RPMI8226 (cell line): ENCODE data around the gene SF3B2.
A peak's percentile ranks its signal among the peaks of the same experiment; 100 is the strongest.
"Not testable (repeated sequence)": the region's sequence is repeated elsewhere in the genome, so short reads cannot be mapped to it uniquely, and the experiment has no call there.

Experiments
- DNase-seq: peaks from one replicate; pipeline ENCODE4 v3.0.0-alpha.2; 2015

The SF3B2 gene

GRCh38 chr11:66076561-66076960, 24.4 kb downstream of the SF3B2 start:
- DNase-seq: no peak

DNA sequence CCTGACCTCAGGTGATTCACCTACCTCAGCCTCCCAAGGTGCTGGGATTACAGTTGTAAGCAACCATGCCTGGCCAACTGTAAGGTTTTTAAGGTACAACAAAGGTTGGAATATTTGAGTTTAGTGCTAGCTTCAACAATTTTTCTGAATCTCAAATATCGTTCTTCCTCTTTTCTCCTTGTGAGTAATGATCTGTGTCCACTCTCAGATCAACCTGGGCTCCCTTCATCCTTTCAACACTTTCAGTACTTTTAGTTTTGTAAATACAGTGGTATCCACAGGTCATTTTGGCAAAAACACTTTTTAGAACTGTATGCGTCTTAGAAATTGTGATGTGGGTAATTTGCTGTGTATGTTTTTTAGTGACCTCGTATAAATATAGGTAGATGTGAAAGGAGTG, 25.8 kb downstream of the SF3B2 start:
- DNase-seq: peak; percentile 30

- DNase-seq: peak; percentile 72
Measured at GRCh38 chr11:66078949-66079348, 26.8 kb downstream of the SF3B2 start.

GRCh38 chr11:66080055-66080817, 28.1 kb downstream of the SF3B2 start:
- peak; percentile 72 for DNase-seq

DNA sequence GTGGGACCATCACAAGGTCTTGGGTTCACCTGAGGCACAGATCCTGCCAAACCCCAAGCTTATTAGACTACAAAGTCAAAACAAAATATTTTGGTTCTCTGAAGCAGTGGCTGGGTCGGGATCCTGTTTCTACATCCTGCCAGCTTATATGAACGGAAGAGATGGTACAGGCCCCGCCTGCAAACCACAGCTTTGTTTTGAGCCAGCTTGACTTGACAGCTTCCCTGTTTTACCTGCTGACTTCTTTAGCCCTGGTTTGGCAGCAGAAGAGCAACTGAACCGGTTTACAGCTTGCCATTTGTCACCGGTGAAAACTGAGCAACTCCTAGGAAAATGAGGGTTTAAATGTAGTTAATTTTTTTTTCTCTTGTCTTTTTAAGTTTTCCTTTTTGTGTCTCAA, 29.3 kb downstream of the SF3B2 start:
- peak; percentile 92 for DNase-seq

DNA sequence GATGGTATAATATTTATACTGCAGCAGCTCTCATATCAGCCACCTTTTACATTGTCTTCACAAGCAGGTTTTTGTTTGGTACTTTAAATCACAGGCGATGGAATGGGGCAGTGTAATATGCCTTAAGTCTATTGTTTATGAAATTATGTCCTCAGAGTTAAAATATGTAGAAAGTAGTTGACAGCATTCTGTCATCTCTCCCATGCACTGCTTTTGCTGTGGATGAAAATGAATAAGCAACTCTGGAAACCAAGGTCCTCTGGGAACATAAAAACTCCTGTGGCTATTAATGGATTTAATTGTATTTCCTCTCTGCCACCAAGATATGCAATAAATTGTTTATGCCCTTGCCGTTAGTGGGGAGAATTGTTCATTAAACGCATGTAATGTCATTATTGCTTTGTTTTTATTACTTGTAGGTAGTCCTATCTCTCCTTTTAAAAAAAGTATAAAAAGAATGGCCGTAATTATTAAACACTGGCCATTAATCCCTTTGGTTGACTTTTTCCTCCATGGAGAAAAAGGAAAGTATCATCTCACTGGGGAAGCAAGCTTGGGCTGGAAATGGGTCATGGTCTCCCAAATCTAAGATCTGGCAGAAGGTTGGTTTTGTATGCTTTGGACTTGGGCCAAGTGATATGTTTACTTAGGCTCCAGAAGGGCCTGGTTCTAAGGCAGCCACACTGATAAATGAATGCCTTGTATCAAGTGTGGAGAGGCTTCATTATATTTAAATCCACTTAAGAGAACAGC, 31.0 kb downstream of the SF3B2 start:
- peak; percentile 60 for DNase-seq

GRCh38 chr11:66083767-66084166, 31.6 kb downstream of the SF3B2 start:
- DNase-seq: no peak

GRCh38 chr11:66084821-66085475, 32.8 kb downstream of the SF3B2 start:
- DNase-seq: no peak

DNA sequence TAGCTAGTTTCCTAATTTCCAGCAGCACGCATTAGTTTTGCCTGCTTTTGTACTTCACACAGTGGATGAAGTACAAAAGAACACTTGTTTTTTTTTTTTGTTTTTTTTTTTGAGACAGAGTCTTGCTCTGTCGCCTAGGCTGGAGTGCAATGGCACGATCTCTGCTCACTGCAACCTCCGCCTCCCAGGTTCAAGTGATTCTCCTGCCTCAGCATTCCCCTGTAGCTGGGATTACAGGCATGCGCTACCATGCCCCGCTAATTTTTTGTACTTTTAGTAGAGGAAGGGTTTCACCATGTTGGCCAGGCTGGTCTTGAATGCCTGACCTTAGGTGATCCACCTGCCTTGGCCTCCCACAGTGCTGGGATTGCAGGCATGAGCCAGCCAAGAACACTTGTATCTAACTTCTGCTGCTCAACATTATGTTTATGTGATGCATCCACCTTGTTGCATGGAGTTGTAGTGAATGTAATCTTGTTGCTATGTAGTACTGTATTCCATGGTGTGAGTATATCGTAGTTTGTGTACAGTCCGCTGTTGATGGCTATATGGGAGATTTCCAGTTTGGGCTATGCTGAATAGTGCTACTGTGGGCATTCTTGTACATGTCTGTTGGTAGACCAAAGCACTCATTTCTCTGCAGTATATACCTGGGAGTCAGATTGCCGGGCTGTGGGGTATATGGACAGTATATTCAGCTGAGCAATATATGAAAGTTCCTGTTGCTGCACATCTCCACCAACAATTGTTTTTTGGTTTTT, 35.2 kb downstream of the SF3B2 start:
- no peak for DNase-seq

GRCh38 chr11:66089067-66089466, 36.9 kb downstream of the SF3B2 start:
- no peak for DNase-seq

DNA sequence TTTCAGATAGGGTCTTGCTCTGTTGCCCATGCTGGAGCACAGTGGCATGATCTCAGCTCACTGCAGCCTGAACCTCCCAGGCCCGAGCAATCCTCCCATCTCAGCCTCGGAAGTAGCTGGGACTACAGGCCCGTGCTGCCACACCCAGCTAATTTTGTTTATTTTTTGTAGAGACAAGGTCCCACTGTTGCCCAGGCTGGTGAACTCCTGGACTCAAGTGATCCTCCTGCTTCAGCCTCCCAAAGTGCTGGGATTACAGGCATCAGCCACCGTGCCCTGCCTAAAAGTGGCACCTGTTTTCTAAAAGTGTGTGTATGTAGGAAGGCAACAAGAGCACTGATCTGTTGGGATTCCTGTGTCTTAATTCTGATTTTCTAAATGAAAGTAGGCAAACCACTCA, 38.1 kb downstream of the SF3B2 start:
- no peak for DNase-seq

DNA sequence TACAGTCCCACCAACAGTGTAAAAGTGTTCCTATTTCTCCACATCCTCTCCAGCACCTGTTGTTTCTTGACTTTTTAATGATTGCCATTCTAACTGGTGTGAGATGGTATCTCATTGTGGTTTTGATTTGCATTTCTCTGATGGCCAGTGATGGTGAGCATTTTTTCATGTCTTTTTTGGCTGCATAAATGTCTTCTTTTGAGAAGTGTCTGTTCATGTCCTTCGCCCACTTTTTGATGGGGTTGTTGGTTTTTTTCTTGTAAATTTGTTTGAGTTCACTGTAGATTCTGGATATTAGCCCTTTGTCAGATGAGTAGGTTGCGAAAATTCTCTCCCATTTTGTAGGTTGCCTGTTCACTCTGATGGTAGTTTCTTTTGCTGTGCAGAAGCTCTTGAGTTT, 40.0 kb downstream of the SF3B2 start:
- not testable (repeated sequence) for DNase-seq

GRCh38 chr11:66099746-66100145, 47.6 kb downstream of the SF3B2 start:
- DNase-seq: not testable (repeated sequence)

- peak; percentile 98 for DNase-seq
Measured at GRCh38 chr11:66100272-66101065, 48.3 kb downstream of the SF3B2 start.

DNA sequence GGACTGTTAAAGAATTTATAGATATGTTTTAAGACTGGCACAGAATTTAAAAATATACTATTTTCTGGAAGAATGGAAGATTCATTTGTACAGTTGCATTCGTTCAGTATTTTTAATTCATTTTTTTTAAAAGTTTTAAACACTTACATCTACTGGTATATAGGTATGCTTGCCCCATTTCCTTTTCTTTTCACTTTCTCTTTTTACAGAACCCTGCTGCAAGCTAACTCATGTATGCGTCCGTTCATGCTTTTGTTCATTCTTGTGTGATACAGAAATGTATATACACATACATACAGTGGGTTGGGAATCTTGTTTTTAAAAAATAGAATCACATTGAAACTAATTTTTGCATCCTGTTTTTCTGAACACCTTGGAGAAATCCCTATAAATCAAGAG, 48.9 kb downstream of the SF3B2 start:
- no peak for DNase-seq

GRCh38 chr11:66104057-66104638, 52.0 kb downstream of the SF3B2 start:
- DNase-seq: no peak

DNA sequence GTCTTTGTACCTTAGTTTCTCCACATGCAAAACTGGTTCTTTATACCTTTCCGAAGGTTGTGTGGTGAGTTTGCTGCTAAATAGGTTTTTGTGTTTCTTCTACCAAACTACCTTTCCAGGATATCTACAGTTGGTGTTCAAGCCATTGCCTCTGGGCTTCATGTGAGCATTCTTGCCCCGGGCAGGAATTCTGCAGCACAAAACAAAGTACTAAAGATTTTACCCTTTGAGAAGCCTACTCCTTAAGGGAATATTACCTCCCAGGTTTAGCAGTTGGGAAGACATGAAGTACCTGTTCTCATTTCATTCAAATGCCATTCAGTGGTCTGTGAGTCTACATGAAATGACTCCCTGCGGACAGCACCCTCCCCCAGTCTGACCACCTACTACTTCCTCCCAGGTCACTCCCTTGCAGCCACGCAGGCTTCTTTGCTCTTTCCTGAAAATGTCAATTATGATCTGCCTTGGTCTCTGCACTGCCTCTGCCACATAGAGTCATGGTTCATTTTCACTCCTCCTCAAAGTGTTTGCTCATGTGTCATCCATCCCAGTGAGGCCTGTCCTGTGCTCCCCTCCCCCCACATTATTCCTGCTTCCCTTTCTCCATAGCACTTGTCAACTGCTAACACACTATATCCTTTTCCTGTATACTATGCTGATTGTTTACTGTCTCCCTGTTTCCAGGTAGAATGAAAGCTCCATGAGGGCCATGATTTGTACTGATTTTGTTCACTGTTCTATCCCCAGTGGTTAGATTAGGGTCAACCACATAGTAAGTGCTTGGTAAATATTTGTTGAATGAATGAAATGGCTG, 54.8 kb downstream of the SF3B2 start:
- DNase-seq: no peak

- DNase-seq: no peak
Measured at GRCh38 chr11:66107600-66108510, 55.7 kb downstream of the SF3B2 start.

DNA sequence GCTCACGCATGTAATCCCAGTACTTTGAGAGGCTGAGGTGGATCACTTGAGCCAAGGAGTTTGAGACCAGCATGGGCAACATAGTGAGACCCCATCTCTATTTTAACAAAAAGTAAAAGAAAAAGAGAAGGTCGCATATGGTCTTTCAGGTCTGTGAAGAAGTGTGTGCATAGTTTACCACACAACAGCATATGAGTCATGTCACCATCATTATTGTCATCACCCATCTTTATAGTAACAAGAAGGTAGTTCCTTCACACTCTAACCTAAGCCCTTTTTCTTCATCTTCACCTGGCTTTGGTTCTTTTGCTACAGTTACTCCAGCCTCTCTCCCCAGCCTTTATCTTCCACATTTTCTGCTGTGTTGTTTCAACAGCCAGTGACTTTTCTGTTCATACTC, 57.1 kb downstream of the SF3B2 start:
- no peak for DNase-seq

DNA sequence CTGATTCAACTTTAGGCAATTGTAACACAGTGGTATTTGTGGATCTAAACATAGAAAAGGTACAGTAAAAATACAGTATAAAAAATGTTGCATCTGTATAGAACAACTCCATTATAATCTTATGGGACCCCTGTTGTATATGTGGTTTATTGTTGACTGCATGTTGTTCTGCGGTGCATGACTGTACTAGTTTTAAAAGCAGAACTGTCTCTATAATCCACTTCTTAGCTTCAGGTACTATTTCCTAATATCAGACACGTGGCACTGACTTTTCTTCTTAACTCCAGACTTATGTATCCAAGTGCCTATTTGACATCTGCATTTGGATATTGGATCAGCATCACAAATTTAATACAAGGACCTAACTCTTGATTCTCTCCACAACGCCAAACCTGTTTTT, 59.0 kb downstream of the SF3B2 start:
- DNase-seq: no peak
